ENCODE data around the gene SCUBE3.

The SCUBE3 gene

DNA sequence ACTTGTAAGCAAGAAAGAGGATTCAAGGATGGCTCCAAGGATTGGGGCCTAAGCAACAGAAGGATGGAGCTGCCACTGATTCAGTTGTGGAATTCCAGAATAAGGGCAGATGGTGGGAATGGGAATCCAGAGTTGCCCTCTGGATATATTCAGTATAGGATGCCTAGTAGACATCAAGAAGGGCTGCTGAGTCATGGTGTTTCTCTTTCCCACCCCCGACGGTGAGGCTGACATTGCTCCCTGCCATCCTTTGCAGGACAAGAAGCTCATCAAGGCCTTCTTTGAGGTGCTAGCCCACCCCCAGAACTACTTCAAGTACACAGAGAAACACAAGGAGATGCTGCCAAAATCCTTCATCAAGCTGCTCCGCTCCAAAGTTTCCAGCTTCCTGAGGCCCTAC, 34.5 kb downstream of the SCUBE3 start:
- TF ChIP-seq CTCF (IDR thresholded peaks at IDR 0.05; ENCODE audit: low read depth, low read length): no peak
- H3K4me3 ChIP-seq (replicated peaks in 1 of 2; ENCODE audit: low read depth in 2 of 2, low read length in 2 of 2): no peak overlapping the region
- DNase-seq (ENCODE audit: low read depth in 2 of 2): no peak

DNA sequence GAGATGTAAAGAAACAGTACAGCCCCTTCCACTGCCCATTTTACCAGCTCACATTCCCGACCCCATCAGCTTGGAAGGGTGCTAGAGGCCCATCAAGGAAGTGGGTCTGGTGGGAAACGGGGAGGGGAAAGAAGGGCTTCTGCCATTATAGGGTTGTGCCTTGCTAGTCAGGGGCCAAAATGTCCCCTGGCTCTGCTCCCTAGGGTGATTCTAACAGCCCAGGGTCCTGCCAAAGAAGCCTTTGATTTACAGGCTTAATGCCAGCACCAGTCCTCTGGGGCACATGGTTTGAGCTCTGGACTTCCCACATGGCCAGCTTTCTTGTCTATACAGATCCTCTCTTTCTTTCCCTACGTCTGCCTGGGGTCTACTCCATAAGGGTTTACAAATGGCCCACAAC, 35.2 kb downstream of the SCUBE3 start:
- DNase-seq (ENCODE audit: low read depth in 2 of 2): no peak
- no peak for TF ChIP-seq CTCF (IDR thresholded peaks at IDR 0.05; ENCODE audit: low read depth, low read length)
- no peak overlapping the region for H3K4me3 ChIP-seq (replicated peaks in 1 of 2; ENCODE audit: low read depth in 2 of 2, low read length in 2 of 2)

- no peak overlapping the region for H3K4me3 ChIP-seq (replicated peaks in 1 of 2; ENCODE audit: low read depth in 2 of 2, low read length in 2 of 2)
- no peak for TF ChIP-seq CTCF (IDR thresholded peaks at IDR 0.05; ENCODE audit: low read depth, low read length)
- DNase-seq (ENCODE audit: low read depth in 2 of 2): no peak
These were observed 38.2 kb downstream of the SCUBE3 start for GRCh38 chr6:35251949-35252348.

GRCh38 chr6:35253249-35253648, 39.5 kb downstream of the SCUBE3 start:
- TF ChIP-seq CTCF (IDR thresholded peaks at IDR 0.05; ENCODE audit: low read depth, low read length): no peak
- H3K4me3 ChIP-seq (replicated peaks in 1 of 2; ENCODE audit: low read depth in 2 of 2, low read length in 2 of 2): no peak overlapping the region
- no peak for DNase-seq (ENCODE audit: low read depth in 2 of 2)

GRCh38 chr6:35258336-35258735, 44.6 kb downstream of the SCUBE3 start:
- peak overlapping the region; percentile 92 to 96 for H3K4me3 ChIP-seq (replicated peaks in 1 of 2; ENCODE audit: low read depth in 2 of 2, low read length in 2 of 2)
- no peak for TF ChIP-seq CTCF (IDR thresholded peaks at IDR 0.05; ENCODE audit: low read depth, low read length)
- no peak for DNase-seq (ENCODE audit: low read depth in 2 of 2)

DNA sequence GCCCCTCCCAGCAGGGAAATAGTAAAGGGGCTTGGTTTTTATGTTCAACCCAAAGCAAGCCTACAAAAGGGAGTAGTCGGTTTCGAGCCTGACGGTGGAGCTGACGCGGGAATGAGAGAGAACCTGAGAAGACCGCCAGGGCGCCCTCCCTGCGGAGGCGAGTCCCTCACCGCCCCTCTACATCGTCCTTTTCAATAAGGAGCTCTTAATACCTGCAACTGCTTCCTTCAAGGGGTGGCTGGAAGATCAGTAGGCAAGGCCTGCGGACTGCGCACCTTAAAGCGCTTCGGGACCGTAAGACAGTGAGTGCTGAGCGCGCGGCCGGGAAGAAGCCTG, 45.1 kb downstream of the SCUBE3 start:
- H3K4me3 ChIP-seq (replicated peaks in 1 of 2; ENCODE audit: low read depth in 2 of 2, low read length in 2 of 2): peak overlapping the region; percentile 92 to 96
- DNase-seq (ENCODE audit: low read depth in 2 of 2): peak in 1 of 2 donors; percentile 68
- peak; percentile 4 for TF ChIP-seq CTCF (IDR thresholded peaks at IDR 0.05; ENCODE audit: low read depth, low read length)

GRCh38 chr6:35259194-35259947, 45.6 kb downstream of the SCUBE3 start, which contains the start of gene ZNF76:
ZNF76 (plus strand) TSS chr6:35259735; CDS start chr6:35281152, 21,417 bp downstream.
- peak within 1 kb of the TSS; percentile 92 to 96 for H3K4me3 ChIP-seq (replicated peaks in 1 of 2; ENCODE audit: low read depth in 2 of 2, low read length in 2 of 2)
- no peak for TF ChIP-seq CTCF (IDR thresholded peaks at IDR 0.05; ENCODE audit: low read depth, low read length)
- DNase-seq (ENCODE audit: low read depth in 2 of 2): peak; percentile 98
